Activated gamma-delta T cell treated with Interleukin-2 at 50 U/mL for 16 hours (primary cell): ENCODE measurements around the gene EBLN1.
"Not testable (repeated sequence)": the region's sequence is repeated elsewhere in the genome, so short reads cannot be mapped to it uniquely, and the experiment has no call there.

Source experiments
- DNase-seq: peaks from one replicate; pipeline ENCODE4 v3.0.0-alpha.2; 2020

Gene EBLN1

GRCh38 chr10:22228167-22228938 is 10.5 kb upstream of the EBLN1 start:
- DNase-seq, result no peak

DNA sequence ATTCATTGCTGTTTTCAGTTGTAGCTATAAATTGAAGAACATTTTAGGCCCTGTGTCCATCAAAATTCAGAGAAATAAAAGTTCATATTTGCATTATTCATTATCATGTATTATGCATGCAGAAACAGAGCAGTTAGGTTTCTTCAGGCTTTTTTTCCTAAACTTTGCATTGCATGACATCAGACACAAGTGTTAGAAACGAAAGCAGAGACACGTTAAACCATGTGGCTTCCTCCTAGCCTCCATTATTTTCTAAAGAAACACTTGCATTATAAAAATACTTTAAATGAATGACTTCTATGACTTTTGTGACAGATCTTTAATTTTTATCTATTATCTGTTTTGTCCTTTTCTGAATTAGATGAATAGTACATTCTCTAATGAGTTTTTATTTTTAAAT is 8.8 kb upstream of the EBLN1 start:
- DNase-seq, result no peak

GRCh38 chr10:22222236-22223190 is 4.7 kb upstream of the EBLN1 start:
- DNase-seq, result no peak

DNA sequence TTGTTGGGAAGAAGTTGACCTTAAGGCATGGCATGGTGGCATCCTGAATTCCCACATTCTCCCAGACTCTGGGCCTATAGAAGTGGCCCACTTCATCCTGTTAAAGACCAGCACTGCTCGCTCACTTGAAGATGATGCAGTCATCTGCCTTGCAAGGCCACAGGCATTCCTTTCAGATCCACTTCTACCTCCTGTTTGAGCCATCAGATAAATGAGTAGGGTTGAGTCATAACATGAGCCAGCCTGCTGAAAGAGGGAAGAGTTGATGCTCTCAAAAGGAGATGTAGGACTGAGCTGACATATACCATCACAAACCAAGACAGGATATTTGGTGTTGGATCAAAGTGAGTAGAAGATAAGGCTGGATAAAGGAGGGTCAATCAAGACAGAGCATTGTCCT is 1.5 kb upstream of the EBLN1 start:
- no peak for DNase-seq

- no peak for DNase-seq
Measured at GRCh38 chr10:22218448-22218847, 633 bp upstream of the EBLN1 start.

GRCh38 chr10:22217084-22217483 is 731 bp downstream of the EBLN1 start:
- DNase-seq, result not testable (repeated sequence)

DNA sequence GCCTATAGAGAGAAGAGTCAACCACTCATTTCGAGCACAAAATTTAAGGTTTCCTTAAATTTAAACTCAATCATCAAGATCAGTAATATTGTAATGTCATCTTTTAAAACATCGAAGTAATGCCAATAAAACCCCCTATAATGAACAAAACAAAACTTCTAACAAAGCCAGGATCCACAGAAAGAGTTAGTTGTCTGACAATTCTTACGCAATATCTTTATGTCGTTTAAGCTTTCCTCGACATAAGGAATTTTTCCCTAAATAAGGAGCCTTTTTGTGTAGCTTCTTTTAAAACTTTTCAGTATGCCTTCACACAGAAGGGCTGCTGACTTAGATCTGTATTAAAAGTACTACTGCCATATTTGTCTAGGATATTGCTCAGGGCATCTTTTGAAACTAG is 7.5 kb downstream of the EBLN1 start:
- no peak for DNase-seq

GRCh38 chr10:22193945-22194344 is 23.9 kb downstream of the EBLN1 start:
- DNase-seq, result no peak

DNA sequence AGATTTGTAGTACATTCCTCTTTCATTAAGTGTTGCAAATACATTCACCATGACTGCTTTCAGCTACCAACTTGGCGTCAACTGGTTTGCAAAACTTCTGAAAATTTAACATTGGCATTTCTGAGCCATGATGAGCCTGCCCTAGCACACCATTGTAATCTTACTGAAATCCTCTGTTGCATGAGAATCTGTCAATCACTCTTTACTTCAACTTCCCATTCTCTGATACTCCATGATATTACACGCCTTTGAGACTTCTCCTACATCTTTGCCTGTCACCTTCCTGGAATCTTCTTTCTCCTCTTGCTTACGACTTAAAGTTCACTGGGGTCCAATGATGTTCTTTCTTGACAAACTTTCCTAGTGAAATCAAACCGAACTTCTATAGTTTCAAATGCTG is 32.2 kb downstream of the EBLN1 start:
- DNase-seq, result no peak

DNA sequence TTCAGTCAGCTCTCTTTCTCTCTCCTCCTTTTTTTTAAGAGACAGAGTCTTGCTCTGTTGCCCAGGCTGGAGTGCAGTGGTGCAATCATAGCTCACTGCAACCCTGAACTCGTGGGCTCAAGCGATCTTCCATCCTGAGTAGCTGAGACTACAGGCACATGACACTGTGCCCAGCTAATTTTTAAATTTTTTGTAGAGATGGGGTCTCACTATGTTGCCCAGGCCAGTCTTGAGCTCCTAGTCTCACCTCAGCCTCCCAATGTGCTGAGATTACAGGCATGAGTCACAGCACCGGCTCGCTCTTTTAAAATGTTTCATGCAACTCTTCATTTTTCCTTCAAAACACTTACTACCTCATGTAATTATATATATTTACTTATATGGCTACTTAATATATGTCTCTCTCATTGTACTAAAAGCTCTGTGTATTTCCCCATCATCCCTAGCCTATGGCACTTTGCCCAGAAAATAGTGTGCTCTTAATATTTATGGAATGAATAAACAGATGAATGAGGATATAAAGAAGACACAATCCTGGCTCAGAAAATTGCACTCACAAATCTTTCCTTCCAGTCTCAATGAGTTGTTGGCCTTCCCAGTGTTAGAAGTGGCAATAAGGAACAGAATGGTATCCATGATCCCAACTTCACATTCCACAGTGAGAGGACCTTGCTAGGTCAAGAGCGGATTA is 33.9 kb downstream of the EBLN1 start:
- no peak for DNase-seq

DNA sequence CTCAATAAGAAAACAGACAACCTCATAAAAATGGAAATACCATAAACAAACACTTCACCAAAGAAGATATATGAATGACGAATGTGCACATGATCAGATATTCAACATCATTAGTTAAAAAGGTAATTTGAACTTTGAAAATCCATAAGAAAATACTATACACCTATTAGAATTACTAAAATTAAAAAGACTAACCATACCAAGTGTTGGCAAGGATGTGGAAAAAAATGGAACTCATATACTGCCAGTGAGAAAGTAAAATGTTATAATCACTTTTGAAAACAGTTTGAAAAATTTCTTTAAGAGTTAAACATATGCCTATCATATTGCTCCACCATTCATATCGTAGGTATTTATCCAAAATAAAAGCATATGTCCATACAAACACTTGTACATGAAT is 37.1 kb downstream of the EBLN1 start:
- no peak for DNase-seq

- no peak for DNase-seq
Measured at GRCh38 chr10:22174442-22174841, 43.4 kb downstream of the EBLN1 start.

- no peak for DNase-seq
Measured at GRCh38 chr10:22171131-22171530, 46.7 kb downstream of the EBLN1 start.

GRCh38 chr10:22170582-22170981 is 47.2 kb downstream of the EBLN1 start:
- DNase-seq, result no peak

DNA sequence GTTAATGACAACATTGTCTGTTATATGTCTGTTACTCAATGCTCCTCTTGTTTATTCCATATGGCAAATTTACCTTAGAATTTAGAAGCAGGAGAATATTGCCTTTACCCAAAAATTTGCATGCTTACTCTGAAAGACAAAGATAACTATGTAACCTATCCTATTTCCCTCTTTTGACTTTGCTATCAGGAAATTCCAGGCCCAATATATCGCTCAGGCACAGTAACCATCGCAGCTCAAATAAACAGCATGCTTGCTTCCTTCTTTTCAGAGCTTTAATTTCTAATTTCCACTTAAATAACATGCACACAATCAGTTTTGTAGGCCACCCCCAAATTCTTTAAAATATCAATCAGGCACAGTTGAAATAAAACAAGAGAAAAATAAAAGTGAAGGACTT is 57.8 kb downstream of the EBLN1 start:
- DNase-seq, result no peak

GRCh38 chr10:22159180-22159579 is 58.6 kb downstream of the EBLN1 start:
- no peak for DNase-seq
